Stimulated activated CD4-positive, alpha-beta T cell treated with anti-CD3 and anti-CD28 coated beads, Interleukin-4, amount 100 ng/mL, for 1 hour (primary cell): Measurements from ENCODE around the gene CNTNAP2.
"Not testable (repeated sequence)": the region's sequence is repeated elsewhere in the genome, so short reads cannot be mapped to it uniquely, and the experiment has no call there.

ENCODE experiments used
- DNase-seq: peaks from one replicate; pipeline ENCODE4 v3.0.0-alpha.2; 2020

The CNTNAP2 gene

DNA sequence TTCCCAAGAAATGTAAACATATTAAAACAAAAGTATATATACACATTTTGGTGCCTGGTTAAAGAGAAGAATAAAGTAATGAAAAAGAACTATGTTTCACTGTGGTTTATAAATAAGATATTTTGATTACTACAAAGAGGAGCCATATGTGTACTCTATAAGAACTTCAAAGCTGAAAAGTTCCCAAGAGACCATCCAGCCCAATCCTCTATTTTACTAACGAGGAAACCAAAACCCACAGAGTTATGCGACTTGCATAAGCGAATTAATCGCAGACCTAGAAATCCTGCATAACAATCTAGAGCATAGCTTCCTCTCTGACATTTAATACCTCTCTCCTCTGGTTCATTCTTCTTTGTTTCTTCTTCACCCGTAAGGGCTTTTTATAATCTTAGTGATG is 937.1 kb downstream of the CNTNAP2 start:
- DNase-seq = no peak

GRCh38 chr7:147060070-147060469 is 943.5 kb downstream of the CNTNAP2 start:
- no peak for DNase-seq

GRCh38 chr7:147062897-147063296 is 946.3 kb downstream of the CNTNAP2 start:
- DNase-seq = no peak

DNA sequence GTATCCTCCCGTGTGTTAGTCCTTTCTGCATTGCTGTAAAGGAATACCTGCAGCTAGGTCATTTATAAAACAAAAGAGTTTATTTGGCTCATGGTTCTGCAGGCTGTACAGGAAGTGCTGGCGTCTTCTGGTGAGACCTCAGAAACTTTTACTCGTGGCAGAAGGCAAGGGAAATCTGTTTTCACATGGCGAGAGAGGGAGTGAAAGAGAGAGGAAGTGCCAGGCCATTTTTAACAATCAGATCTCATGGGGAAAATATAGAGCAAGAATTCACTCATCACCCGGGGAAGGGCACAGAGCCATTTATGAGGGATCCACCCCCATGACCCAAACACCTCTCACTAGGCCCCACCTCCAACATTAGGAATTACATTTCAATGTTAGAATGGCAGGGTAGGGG is 952.2 kb downstream of the CNTNAP2 start:
- no peak for DNase-seq

GRCh38 chr7:147069771-147070170 is 953.2 kb downstream of the CNTNAP2 start:
- DNase-seq = no peak

DNA sequence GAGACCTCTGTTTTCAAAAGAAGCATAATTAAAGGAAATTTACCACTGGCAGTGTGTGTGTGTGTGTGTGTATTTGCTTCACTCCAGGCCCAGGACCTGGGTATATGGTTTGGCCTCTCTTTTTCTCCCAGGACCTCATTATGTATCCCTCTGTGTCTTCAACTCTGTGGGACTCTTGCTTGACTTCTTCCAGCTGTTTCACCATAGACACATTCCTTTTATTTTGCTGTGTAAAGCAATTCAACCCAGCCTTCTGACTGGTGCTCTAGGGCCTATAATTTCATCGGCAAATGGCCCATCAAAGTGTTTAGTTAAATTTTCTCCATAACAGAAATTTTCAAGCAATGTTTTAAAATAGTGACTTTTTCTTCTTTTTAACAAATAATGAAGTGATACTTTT is 954.3 kb downstream of the CNTNAP2 start:
- DNase-seq = no peak

DNA sequence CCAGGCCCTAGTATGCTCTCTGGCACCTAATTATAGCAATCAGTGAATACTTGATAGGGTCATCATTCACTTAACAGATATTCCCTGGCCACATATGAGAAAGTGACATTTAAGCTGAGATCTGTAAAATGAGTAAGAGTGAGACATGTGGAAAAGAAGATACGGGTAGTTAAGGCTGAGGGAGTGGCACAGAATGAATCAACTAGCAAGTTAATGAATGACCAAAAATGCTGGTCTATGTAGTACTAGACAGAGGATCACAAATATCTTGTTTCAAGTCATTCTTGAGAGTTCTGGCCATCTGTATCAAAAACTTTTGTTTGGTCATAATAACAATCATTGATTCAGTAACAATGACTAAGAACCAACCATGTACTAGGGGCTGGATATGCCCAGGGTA is 954.9 kb downstream of the CNTNAP2 start:
- DNase-seq = no peak

DNA sequence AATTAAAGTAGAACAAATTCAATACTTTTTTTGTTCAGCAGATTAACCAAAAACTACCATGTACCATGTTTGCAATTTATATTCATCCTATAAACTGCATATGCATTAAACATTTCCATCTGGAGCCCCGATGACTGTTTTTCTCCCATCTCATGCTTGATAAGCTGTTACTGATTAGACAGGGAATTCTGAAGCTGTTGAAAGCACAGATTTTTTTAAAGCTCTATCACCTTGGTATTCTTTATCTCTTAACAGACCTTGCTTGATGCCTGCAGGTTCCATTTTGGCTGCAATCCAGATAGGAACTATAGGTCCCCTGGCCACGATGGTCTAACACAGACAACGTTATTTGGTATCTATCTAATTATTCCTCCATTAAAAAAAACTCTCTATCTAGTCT is 961.7 kb downstream of the CNTNAP2 start:
- DNase-seq = no peak

GRCh38 chr7:147079083-147079482 is 962.5 kb downstream of the CNTNAP2 start:
- no peak for DNase-seq

DNA sequence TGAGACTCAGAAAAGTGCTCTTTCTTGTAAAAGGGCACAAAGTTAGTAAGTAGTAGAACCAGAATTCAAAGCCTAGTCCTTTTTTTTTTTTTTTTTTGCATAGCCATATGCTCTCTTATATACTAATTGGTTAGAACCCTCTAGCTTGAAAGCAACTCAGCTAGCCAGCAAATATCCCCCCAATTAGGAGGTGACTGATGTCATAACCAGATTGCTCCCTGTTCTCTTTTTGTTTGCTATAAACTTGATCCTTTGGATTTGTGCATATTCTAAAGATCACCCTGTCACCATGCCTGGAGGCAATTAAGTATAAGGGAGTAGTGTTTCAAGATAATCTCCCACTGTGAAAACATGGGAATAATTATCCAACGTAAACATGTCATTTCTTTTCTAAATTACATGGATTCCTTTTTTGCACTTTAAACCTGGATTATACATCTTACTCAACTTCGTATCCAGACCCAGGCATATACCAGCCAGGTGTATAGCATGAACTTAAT is 963.4 kb downstream of the CNTNAP2 start:
- DNase-seq = no peak

DNA sequence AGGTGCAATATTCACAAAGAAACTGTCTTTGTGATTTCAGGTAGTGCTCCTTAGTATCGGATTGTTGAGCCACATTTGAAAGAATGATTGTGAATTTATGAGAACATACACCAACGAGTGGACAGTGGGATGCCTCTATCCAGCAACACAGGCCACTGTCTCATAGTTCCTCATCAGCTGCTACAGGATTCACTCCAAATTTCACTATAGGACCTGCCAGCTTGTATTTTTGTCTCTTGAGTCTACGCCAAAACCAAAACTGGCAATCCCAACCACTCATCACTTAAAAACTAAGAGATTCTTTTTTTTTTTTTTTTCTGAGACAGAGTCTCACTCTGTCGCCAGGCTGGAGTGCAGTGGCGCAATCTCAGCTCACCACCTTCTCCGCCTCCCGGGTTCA is 964.5 kb downstream of the CNTNAP2 start:
- DNase-seq = no peak

DNA sequence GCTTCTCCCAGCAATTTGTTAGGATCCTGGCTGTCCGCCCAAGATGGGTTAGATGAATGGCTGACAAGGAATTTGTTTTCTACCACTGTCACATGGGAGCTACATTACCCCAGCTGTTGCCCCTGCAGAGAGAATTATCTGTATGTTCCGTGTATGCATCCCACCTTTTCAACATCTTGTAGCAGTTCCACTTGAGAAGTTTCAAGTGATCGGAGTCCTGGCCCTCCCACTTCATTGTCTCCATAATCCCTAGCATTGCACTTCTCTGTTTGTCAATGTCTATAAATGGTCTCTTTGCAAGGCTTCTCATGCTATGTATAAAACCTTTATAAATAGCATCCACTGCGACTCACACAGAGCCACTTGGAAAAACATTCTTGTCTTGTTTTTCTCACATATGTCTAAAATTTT is 972.5 kb downstream of the CNTNAP2 start:
- DNase-seq = no peak

DNA sequence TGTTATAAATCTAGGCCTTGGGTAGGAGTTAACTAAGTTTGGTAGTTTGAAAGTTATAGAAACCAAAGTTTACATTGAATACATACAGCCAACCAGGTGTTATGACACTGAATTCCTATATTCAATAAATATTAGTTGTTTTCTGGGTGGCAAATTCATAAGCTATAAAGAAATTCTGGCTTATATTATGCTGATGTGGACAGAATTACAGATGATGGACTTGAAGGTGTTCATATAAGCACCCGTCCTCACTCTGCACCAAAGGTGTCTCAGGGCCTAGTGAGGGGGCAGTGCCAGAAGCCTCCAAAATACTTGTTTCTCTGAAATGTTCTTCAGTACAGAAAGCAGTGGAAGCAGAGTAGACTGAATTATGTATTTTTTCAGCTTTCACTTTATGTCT is 973.0 kb downstream of the CNTNAP2 start:
- DNase-seq = no peak

DNA sequence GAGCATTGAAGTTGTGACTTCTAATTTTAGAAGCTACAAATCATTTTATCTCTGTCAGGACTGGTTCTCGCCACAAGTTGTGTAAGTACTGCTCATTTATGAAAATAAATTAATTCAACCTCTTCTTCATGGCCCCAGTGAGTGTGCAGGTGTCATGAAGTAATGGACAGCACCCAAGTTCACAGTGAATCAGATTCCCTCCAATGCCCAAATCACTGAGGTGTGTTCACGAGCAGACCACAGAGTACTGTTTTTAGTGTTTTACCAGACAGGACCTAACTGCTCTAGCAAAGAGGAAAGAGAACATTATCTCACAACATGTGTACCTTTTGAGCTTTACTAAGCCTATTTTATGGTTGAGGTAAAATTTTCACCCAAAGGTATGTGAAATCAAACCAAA is 980.0 kb downstream of the CNTNAP2 start:
- no peak for DNase-seq

DNA sequence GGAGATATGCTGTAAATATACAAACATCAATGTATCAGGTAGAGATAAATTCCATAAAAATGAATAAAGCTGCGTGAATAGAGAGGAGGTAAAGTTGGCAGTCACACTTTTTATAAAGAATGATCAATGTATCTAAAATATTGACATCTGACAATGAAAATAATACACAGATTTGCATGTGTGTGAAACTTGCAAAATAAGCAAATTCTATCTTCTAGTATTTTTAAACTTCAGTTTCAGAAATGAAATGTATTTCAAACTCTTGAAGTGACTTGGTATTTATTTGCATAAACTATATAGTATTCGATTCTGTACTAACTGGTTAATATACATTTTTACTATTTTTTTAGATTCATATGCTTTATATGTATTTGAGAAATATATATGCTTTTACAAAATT is 986.6 kb downstream of the CNTNAP2 start:
- no peak for DNase-seq

DNA sequence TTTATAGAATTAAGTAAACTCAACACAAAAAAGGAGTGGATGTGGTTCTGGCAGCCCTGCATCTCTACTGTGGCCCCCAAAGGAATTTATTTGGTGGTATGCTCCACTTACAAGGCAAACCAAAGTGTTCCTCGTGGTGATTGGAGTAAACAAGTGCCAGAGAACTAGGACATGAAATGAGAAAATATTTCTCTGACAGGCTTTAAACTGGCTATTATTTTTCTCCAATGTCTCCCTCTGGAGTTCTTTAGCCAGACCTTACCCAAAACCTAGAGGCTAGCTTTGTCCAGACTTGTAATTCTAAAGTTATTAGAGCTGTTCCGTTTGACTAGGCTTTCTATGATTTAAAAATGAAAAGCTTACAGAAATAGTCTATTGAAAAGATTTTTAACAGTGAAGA is 990.1 kb downstream of the CNTNAP2 start:
- DNase-seq = no peak

GRCh38 chr7:147114525-147114924 is 997.9 kb downstream of the CNTNAP2 start:
- DNase-seq = not testable (repeated sequence)

DNA sequence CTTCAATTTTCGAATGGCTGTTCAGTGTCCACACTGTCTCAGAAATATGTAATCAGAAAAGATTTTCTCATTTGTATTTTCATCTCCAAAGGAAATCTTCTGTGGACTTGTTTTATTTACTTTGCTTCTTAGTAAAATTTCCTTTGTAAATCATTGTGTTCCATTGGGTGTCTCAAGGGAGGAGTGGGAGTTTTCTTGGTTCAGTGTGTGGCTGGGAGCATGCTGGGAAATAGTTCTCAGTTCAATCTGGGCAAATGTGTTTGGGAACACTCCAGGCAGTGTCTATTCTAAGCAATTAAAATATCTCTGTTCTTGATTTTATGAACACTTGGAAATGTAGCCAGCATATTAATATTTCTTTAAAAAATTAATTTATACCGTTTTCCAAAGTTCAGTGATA is 1019.8 kb downstream of the CNTNAP2 start:
- DNase-seq = no peak

- no peak for DNase-seq
Measured at GRCh38 chr7:147145194-147145593, 1028.6 kb downstream of the CNTNAP2 start.

DNA sequence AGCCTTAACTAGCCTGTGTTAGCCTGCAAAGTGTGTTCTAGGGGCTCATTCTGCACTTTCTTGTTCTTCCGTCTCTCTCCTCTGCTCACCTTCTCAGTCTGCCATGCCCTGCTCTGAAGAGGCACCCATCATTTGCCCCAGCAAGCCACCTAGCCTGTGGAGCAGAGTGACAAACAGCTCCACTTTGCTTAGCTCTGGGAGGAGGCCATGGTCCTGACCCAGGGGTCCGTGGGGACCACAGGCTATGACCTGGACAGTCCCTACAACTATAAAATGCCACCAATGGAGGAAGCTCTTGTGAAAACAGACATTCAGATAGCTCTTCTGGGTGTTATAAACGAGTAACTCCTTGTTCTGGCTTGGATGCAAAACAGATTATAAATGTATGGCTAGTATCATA is 1029.6 kb downstream of the CNTNAP2 start:
- DNase-seq = no peak

DNA sequence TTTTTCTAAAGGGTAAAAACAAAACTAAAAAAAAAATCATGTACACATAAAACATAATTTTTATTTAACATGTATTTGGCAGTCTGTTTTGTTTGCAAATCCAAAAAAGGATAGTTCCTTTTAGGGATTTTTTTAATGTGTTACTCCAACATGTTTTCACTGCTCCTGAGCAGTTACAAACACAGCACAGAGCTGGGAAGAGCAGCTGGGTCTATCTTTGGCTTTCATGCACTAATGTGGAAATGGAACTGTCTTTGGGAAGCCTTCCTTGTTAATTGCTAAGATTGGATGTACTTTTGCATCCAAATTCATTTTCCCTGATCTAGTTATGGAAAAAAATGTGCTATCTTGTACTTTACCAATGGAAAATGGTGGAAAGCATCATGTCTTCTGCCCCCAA is 1035.1 kb downstream of the CNTNAP2 start:
- no peak for DNase-seq

DNA sequence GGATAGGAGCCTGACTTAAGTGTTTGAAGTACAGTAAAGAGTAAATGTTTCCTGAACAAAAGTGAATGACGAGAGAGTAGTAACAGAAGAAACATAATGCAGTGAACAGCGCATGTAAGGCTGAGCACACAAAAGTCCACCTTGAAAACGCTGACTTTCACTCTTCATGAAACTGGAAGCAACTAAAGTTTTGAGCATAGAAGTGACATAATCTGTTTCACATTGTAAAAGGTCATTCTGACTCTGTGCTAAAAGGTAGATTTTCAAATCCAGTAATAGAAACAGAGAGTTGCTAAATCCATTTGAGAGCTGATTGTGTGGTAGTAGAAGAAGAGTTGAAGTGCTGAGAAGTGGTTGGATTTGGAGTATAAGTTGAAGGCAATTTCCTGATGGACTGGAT is 1037.0 kb downstream of the CNTNAP2 start:
- no peak for DNase-seq

DNA sequence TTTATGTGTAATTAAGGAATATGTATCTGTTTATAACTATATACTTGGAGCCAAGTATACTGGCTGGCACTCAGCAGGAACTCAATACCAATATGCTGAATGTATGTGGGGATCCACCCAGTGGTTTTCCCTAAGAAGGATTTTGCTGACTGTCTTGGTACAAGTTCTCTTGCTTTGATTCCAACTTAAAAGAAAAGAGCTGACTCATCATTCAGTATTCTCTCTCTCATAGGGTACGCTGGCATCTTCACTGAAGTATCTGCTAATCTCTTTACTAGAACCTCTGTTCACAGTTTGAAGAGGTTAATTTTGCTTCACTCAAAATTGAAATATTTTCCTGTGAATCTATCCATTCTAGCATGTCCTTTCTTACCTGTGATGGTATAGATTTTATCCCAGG is 1044.8 kb downstream of the CNTNAP2 start:
- no peak for DNase-seq

DNA sequence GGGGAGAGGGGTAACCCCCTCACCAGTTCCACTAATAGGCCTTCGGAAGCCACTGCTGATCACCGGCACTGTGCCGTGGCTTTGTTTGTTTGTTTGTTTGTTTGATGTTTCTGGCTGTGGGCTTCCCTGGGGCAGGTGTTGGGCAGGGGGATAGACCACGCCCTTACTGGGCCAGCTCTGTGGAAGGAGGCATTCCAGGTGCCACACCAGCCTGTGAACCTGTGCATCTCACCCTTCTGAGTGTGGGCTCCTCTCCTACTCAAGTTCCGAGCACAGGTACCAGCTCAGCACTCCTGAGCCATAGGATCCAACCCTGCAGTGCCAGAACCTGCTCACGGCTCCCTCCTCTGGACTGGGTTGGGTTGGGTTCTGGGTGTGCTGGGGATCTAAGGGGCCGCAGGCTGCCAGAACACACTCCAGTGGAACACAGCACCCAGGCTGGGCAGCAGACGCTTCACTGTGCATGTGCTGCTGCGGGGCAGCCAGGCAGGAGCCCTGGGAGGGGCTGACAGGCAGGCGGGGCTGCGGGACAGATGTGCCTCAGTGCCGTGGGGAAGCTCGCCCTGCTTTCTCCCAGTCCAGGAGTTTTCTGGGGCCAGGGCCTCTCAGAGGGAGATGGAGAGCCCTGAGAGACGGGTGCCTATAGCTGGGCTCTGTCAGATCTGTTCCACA is 1053.9 kb downstream of the CNTNAP2 start:
- DNase-seq = peak; percentile 1

- DNase-seq = no peak
Measured at GRCh38 chr7:147171013-147171391, 1054.4 kb downstream of the CNTNAP2 start.
